Activated CD8-positive, alpha-beta memory T cell treated with anti-CD3 and anti-CD28 coated beads, Interleukin-2, amount 50 U/mL, for 4 hours (primary cell): Measurements from ENCODE around the gene UTS2R.
A peak's percentile ranks its signal among the peaks of the same experiment; 100 is the strongest.
"Not testable (repeated sequence)": the region's sequence is repeated elsewhere in the genome, so short reads cannot be mapped to it uniquely, and the experiment has no call there.

Experiments
- DNase-seq: peaks from one replicate; pipeline ENCODE4 v3.0.0-alpha.2; 2020

Gene UTS2R

GRCh38 chr17:82334622-82335394 lies 36.8 kb upstream of the UTS2R start:
- no peak for DNase-seq

GRCh38 chr17:82338858-82339633 lies 32.5 kb upstream of the UTS2R start:
- no peak for DNase-seq

DNA sequence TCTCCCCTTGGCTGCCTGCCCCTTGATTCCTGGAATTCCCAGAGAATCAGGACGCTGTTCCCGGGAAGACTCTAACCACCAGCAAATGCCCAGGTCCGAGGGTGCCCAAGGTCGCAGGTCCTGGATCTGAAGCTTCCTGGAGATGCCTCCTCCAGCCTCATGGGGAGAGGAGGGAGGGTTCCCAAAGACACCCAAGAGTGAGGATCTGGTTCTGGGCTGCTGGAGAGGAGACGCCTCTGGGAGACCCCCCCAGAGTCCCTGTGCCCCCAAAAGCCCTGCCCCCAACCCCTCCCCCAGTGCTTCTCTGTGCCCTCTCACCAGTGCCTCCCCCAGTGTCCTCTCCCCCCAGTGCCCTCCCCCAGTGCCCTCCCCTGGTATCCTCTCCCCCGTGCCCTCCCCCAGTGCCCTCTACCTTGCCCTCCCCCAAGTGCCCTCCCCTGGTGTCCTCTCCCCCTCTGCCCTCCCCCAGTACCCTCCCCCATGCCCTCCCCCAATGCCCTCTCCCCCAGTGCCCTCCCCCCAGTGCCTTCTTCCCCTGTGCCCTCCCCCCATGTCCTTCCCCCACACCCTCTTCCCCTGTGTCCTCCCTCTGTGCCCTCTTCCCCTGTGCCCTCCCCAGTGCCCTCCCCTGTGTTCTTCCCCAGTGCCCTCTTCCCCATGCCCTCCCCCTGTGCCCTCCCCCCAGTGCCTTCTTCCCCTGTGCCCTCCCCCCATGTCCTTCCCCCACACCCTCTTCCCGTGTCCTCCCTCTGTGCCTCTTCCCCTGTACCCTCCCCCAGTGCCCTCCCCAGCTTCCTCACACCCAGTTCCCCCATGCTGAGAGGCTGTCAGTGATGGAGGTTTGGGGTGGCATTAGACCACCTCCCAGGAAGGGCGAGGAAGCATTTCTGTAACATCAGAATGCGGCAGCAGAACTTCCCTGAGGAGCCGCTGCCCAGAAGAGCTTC lies 31.7 kb upstream of the UTS2R start:
- DNase-seq = no peak

- no peak for DNase-seq
Measured at GRCh38 chr17:82342361-82343079, 29.0 kb upstream of the UTS2R start.

GRCh38 chr17:82343560-82343959 lies 28.0 kb upstream of the UTS2R start:
- no peak for DNase-seq

DNA sequence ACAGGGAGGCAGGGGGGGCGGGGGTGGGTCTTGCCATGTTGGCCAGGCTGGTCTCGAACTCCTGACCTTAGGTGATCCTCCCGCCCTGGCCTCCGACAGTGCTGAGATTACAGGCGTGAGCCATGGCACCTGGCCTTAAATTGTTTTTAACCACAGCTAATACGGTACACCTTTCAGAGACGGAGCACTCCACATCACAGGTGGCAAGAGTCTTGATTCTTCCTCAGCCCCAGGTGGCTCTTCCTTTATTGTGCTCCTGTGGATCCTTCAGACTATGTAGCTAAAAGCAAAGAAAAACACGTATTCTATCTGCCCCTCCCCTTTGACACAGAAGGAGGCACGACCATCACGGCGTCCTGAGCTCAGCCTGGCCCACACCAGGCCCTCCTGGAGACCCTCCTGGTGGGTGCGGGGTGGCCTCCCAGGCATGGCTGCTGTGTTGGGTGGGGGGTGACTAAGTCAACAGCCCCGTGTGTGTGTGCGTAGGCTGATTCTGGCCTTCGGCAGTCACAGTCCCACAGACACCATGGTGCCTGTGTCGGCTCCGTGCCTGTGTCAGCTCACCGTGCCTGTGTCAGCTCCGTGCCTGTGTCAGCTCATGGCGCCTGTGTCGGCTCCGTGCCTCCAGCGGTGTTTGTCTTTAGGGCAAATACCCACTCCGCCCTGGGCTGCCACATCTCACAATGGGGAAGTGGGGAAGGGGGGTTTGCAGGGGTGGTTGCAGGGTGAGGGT lies 27.2 kb upstream of the UTS2R start:
- no peak for DNase-seq

DNA sequence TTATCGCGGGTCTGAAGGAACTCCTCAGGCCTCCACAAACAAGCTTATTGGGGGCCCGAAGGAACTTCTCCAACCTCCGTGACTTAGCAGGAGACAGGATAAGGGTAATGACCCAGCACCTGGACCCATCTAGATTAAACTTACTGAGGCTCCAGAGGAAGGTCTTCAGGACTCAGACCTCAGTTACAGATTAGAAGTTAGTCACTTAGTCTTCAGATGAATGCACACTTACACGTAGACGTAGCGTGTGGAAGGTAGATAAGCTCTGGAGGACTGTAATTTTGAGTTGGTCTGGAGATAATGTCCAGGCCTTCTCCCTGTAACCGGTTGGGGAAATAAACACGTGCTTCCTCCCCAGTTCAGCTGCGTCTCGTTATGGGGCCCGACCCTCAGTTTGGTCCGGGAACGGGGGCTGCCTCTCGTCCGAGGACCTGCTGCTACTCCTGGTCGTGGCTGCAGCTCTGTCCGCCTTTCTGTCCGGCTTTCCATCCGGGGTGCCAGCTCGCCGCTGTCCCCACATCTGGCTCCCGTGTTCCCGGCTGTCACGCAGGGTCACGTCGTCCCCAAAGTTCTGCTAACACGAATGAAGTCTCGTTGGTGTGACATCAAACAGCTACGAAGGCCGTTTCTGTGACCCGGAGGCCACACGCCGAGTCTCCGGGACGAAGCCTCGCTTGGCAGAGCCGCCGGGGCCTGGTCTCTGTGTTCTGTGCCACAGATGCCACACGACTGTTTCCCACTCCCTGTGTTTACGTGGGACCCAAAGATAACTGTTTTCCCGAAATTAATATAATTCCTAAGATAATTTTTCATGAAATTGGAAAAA lies 26.2 kb upstream of the UTS2R start:
- no peak for DNase-seq

DNA sequence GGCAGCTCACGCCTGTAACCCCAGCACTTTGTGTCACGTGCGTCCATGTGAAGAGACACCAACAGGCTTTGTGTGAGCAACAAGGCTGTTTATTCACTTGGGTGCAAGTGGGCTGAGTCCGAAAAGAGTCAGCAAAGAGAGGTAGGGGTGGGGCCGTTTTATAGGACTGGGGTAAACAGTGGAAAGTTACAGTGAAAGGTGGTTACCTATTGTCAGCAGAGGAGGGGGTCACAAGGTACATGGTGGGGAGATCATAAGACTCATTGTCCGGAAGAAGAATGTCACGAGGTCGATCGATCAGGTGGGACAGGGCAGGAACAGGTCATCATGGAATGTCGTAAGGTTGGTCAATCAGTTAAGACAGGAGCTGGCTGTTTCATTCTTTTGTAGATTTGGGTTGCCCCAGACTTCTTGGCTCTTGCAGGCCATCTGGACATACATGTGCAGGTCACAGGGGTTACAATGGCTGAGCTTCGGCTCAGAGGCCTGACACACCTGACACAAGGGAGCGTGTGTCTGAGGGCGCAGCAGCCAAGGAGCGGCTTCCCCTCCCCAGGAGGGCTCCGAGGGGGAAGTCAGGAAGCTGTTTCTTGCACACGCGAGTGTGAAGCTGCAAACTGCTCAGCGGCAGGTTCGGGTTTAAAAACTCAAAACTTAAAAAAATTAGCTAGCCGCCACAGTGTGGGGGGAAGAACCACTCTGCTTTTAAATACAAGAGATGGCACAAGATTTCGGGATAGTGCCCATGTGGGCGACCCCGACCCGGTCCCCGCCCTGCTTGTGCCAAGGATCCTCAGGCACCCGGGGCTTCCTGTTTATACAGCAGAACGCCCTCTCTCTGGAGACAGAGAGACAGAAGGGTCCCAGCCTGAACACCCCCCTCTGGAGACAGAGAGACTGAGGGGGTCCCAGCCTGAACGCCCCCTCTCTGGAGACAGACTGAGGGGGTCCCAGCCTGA lies 24.9 kb upstream of the UTS2R start:
- DNase-seq = no peak

DNA sequence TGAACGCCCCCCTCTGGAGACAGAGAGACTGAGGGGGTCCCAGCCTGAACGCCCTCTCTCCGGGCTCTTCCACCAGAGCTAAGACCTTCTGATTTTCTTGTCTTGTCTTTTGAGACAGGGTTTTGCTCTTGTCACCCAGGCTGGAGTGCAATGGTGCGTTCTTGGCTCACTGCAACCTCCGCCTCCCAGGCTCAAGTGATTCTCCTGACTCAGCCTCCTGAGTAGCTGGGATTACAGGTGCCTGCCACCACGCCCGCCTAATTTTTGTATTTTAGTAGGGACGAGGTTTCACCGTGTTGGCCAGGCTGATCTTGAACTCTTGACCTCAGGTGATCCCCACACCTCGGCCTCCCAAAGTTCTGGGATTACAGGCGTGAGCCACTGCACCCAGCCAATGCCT lies 23.6 kb upstream of the UTS2R start:
- not testable (repeated sequence) for DNase-seq

DNA sequence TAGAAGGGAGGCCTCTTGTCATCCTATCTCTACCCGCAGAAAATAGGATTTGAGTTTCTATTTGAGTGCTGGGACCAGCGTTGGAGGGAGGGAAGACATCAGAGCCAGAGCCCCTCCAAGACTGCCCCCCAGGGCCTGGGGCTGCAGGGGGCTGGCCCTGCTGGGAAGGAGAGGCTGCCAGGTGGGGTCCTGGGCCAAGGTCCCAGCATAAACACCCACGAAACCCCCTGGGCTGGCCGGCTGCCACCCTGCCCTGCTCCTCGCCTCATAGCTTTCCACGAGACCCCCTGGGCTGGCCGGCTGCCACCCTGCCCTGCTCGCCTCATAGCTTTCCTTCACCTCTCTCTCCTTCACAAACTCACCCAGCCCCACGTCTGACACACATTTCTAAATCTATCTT lies 23.1 kb upstream of the UTS2R start:
- no peak for DNase-seq

DNA sequence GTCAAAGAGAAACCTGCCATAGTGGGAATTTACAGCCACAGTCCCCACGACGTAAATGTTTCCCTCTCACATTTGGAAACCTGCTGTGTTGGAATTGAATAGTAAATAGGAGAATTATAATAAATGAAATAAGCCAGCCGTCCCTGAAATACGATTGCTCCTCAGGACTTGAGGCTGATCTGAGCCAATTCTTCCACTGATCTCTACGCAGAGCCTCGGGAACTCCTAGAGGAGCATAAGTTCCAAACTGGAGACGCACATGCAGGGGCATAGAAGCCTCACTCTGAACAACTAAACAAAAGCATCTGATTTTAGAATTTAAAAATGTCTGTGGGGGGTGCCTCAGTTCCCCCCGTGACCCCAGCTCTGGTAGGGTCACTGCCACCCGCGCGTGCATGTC lies 22.7 kb upstream of the UTS2R start:
- DNase-seq = no peak

- no peak for DNase-seq
Measured at GRCh38 chr17:82349287-82349701, 22.3 kb upstream of the UTS2R start.

DNA sequence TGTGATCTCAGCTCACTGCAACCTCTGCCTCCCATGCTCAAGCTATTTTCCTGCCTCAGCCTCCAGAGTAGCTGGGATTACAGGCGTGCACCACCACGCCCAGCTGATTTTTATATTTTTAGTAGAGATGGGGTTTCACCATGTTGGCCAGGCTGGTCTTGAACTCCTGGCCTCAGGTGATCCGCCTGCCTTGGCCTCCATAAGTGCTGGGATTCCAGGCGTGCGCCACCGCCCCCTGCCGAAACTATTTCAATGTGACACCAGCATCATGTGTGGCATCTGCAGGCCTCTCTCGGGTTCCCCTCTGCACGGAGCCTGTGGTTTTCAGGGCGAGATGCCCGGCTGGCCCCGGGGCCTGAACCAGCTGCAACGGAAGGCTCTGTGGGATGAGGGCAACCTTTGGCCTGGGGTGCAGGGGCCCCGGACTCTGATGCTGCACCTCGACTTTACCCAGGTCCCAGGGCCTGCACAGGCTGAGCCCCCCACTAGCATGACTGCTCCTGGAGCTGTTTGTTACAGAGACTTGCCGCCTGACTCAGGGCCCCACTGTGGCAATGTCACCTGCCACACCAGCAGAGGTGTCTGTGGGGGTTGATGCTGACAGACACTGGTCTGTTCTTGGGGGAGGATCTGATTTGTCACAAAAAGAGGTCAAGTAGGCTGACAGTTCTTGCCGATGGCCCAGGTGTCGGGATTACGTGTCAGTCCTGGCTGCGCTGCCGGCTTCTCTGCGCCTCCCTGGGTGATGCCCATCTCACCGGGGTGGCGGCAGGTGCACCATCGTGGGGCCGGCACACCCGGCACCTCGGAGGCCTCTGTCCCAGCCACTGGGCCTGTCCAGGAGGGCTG lies 21.2 kb upstream of the UTS2R start:
- no peak for DNase-seq

DNA sequence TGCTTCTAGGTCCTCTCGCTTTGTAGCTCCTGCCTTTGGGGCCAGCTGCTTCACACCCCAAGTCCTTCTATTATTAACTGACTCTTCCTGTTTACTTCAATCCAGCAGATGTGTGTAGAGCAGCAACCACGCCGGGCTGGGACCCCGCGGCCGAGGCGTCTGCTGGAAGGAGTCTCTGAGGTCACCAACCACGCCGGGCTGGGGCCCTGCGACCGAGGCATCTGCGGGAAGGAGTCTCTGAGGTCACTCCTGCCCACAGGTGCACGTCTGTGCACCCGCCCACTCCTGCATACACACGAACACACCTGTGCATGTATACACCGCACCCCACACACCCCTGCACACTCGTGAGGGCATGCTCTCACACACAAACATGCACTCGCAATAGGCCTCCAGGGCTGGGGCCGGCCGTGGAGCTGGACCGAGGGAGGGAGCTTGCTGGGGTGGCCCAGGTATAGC lies 20.3 kb upstream of the UTS2R start:
- no peak for DNase-seq

DNA sequence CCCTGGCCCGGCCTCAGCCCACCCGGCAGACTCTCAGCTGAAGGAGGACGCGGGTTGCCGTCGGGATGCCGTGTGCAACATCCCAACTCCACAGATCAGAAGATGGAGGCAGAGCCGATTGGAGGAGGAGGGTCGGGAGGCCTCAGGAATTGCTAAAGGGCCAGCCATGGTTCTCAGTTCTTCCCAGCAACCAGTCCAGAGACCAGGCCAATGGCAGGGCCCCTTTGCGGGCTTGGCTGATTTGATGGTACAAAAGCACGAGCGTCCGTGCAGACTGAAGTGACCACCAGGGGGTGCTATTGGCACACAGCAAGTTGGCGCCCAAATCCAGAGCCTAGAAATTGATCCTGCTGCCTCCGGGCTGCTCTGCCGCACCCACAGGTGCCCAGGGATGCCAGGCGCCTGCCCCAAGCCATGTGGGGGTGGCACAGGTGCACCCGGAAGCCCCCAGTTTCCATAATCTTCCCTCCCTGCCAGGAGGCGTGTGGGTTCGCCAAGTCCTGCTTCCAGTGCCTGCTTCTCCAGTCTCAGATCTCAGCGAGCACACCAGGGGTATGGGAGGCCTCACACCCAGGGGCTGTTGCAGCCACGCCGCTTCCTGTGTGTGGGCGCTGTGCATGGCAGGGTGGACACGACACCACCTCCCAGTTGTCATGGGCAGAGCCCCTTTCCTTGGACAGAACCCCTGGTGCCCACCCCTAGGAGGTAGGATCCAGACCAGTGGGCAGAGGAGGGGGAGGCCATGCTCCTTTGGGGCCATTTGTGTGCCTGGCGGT lies 19.7 kb upstream of the UTS2R start:
- peak; percentile 83 for DNase-seq

- no peak for DNase-seq
Measured at GRCh38 chr17:82353484-82353883, 18.1 kb upstream of the UTS2R start.

DNA sequence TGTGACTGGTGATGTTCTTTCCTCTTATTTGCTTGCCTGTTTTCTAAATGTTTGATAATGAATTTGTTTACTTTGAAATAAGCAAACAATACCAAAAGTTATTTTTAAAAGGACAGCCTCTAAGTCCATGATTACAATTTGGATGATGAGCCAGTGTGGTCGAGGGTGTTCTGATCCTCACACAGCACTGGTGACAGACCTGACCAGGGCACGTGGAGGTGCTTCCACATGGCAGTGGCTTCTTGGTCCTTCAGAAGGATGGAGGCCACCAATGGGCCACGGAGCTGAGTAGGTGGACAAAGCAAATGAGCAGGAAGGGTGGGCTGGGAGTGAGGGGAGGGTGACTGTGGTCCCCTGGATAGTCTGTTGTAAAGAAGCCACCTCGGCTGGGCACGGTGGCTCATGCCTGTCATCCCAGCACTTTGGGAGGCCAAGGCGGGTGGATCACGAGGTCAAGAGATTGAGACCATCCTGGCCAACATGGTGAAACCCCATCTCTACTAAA lies 16.7 kb upstream of the UTS2R start:
- DNase-seq = no peak
